ENCODE measurements around the gene EPS8L2. TPM values are rescaled to one million over a fixed set of nuclear protein-coding genes. Genes with fewer than 3 reads are reported as not detected.

Gene EPS8L2
- total RNA-seq, 1 donor from 2014 or later: 2.2 TPM

GRCh38 chr11:703506-703905, 2.5 kb upstream of the EPS8L2 start:
- no peak for DNase-seq
- peaks cover 35% of the 10 kb centered on the region for H3K4me1 ChIP-seq
- intact Hi-C loops (cut with micrococcal nuclease): no loop called here
- TF ChIP-seq CTCF (IDR thresholded peaks at IDR 0.05; ENCODE audit: borderline replicate concordance): no peak
- peaks cover 30% of the 10 kb centered on the region for H3K36me3 ChIP-seq
- H3K4me3 ChIP-seq: no peak overlapping the region
- no peak overlapping the region for H3K27ac ChIP-seq (replicated peaks)
- H3K9me3 ChIP-seq (replicated peaks): no peaks in the 10 kb centered on the region
- peaks cover 31% of the 10 kb centered on the region for H3K27me3 ChIP-seq (ENCODE audit: low read depth)

GRCh38 chr11:704228-704674, 1.8 kb upstream of the EPS8L2 start:
- TF ChIP-seq CTCF (IDR thresholded peaks at IDR 0.05; ENCODE audit: borderline replicate concordance): no peak
- peaks cover 36% of the 10 kb centered on the region for H3K27me3 ChIP-seq (ENCODE audit: low read depth)
- peaks cover 30% of the 10 kb centered on the region for H3K36me3 ChIP-seq
- intact Hi-C loops (cut with micrococcal nuclease): no loop called here
- H3K27ac ChIP-seq (replicated peaks): no peak overlapping the region
- H3K9me3 ChIP-seq (replicated peaks): no peaks in the 10 kb centered on the region
- H3K4me3 ChIP-seq: no peak overlapping the region
- DNase-seq: no peak
- peaks cover 35% of the 10 kb centered on the region for H3K4me1 ChIP-seq

- H3K36me3 ChIP-seq: peaks cover 24% of the 10 kb centered on the region
- no peaks in the 10 kb centered on the region for H3K9me3 ChIP-seq (replicated peaks)
- H3K27me3 ChIP-seq (ENCODE audit: low read depth): peaks cover 44% of the 10 kb centered on the region
- H3K27ac ChIP-seq (replicated peaks): peak overlapping the region; percentile 56
- peak overlapping the region; percentile 64 for H3K4me3 ChIP-seq
- no peak for DNase-seq
- H3K4me1 ChIP-seq: peaks cover 36% of the 10 kb centered on the region
- TF ChIP-seq CTCF (IDR thresholded peaks at IDR 0.05; ENCODE audit: borderline replicate concordance): no peak
- intact Hi-C loops (cut with micrococcal nuclease): no loop called here
Measured at GRCh38 chr11:704781-705645, 1.0 kb upstream of the EPS8L2 start.

- Histone ChIP-seq H3K4me1 (peaks cover 45% of the 10 kb centered on the region), H3K36me3 (peaks cover 15% of the 10 kb centered on the region), H3K9me3 (replicated peaks) (no peaks in the 10 kb centered on the region), H3K27ac (replicated peaks) (peak overlapping the region; percentile 56), H3K4me3 (peak overlapping the region; percentile 64), H3K27me3 (ENCODE audit: low read depth) (peaks cover 57% of the 10 kb centered on the region)
- no peak for TF ChIP-seq CTCF (IDR thresholded peaks at IDR 0.05; ENCODE audit: borderline replicate concordance)
- intact Hi-C loops (cut with micrococcal nuclease): no loop called here
- DNase-seq: no peak
Measured at GRCh38 chr11:706439-706956, 467 bp downstream of the EPS8L2 start.

- Histone ChIP-seq H3K9me3 (replicated peaks) (no peaks in the 10 kb centered on the region), H3K27ac (replicated peaks) (peak overlapping the region; percentile 56), H3K4me1 (peaks cover 45% of the 10 kb centered on the region), H3K36me3 (peaks cover 8% of the 10 kb centered on the region), H3K4me3 (peak overlapping the region; percentile 64), H3K27me3 (ENCODE audit: low read depth) (peaks cover 63% of the 10 kb centered on the region)
- intact Hi-C loops (cut with micrococcal nuclease): no loop called here
- no peak for DNase-seq
- TF ChIP-seq CTCF (IDR thresholded peaks at IDR 0.05; ENCODE audit: borderline replicate concordance): no peak
Measured at GRCh38 chr11:706957-707816, 1.2 kb downstream of the EPS8L2 start.

Data from left ventricle myocardium inferior (tissue), 1 donor.